ENCODE data around the gene AUP1. TPM values are rescaled to one million over a fixed set of nuclear protein-coding genes. Genes with fewer than 3 reads are reported as not detected.

The AUP1 gene
- total and polyA plus RNA-seq, 9 of the 15 experiments (the other 6 are each of a cell fraction or from before 2014, with no cell fraction given): 70.7 to 245 (median 165) TPM

DNA sequence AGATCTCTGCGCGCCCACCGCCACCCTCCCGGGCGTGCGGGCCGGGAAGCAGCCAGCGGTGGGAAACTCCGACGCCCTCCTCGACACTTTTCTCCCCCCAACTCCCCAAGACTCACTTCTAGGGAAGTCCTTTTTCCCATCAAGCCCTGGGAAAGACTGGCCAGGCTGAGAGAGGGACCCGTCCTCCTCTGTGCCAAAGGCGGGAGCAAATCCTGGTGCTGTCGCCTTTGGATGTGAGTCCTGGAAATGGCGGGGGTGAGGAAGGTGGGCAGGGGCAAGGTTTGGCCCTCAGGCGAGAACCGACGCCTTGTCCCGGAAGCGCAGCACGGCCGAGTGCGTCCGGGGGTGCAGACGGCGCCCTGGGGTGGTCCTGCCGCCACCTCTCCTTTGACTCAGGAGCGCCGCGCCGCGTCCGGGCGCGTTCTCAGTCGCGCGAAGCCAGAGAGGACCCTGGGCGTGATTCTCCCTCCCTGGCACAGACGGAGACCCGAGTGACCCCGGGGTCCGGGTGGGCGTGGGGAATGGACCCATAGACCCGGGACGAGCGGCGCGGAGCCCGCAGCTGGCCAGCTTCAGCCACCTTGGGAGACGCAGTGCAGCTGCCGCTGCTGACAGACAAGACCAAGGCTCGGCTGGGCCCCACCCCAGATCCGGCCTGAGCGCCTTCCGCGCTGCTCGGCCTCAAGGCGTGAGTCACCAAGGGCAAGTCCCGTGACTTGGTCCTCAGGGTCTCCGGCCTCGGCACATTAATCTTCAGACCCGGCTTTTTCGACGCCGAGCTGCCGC is 26.6 kb downstream of the AUP1 start (continued):
- TF ChIP-seq KDM4B (IDR thresholded peaks at IDR 0.05; ENCODE audit: borderline replicate concordance in 2 of 2, low read depth in 1 of 2): no peak; a peak in 1 of 4 replicates
- peak; percentile 67 for TF ChIP-seq BCOR (IDR thresholded peaks at IDR 0.05)
- no peak for TF ChIP-seq ZNF668 (CRISPR knock-in tag; IDR thresholded peaks at IDR 0.05)

DNA sequence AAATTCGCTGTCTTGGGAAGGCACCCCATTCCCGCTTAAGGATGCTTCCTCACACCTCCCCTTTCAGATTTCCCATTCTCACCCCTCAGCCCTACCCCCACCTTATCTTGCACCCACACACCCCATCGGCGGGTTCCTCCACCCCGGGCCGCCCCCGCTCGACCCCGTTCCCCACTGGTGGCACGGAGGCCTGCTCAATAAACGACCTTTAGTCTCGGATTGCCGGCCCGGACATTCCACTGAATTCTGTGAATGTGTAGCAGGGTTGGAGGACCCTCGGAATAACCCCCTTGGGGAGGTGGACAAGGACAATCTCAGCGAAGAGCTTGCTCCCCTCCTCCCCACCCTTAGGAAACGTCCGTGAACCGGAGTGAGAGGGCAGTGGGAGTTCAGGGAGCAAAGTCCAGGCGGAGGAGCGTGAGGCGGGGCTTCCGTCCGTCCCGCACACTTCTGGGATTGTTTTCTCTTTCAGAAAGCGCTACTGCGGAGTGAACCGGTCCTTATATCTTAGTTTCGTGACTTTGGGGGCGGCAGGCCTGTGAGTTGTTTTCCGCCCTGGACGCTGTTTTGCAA is 27.3 kb downstream of the AUP1 start:
- Histone ChIP-seq H3K4me1 (replicated peaks in 1 of 2; ENCODE audit: control insufficient read depth in 2 of 2, insufficient read depth in 2 of 2, low read length in 2 of 2) (peaks cover 29 to 70% of the 10 kb centered on the region in 2 experiments; a peak in 4 of 5 replicates), H3K27ac (ENCODE audit: extremely low read depth, low read depth, low read length) (peak overlapping the region; percentile 79), H4K20me1 (replicated peaks; ENCODE audit: control insufficient read depth, insufficient read depth, low read length) (no peaks in the 10 kb centered on the region), H3K4me2 (ENCODE audit: insufficient read depth, low read length) (peak overlapping the region; percentile 95), H3K9ac (ENCODE audit: insufficient read depth in 1 of 2, low read depth in 2 of 2, low read length in 2 of 2) (peak overlapping the region; percentile 87 to 94), H3K9me1 (ENCODE audit: control insufficient read depth, insufficient read depth, low read length) (no peaks in the 10 kb centered on the region), H3K9me3 (replicated peaks; ENCODE audit: control insufficient read depth, insufficient read depth, low read depth, low read length) (no peaks in the 10 kb centered on the region), H3K27me3 (ENCODE audit: control insufficient read depth in 2 of 2, insufficient read depth in 2 of 2, low read length in 2 of 2) (no peaks in the 10 kb centered on the region), H3K4me3 (peak overlapping the region; percentile 40), H3K36me3 (ENCODE audit: control insufficient read depth, insufficient read depth, low read length) (peaks cover 13% of the 10 kb centered on the region; the same call in 2 of the 3 replicates), H2AFZ (ENCODE audit: low read depth, low read length) (peak overlapping the region; percentile 97), H3K79me2 (ENCODE audit: control insufficient read depth, insufficient read depth, low read length) (peaks cover 46% of the 10 kb centered on the region)
- TSS peak; percentile 16 for BruUV-seq (replicated peaks)
- ChIA-PET CTCF (ENCODE audit: low intra/inter-chr PET ratio) (no interaction called here), POLR2A (interaction anchor here (0.6 to 2.4 kb wide), 5 partner anchors 7 to 29 kb away, joined by 3 to 13 read pairs (median 4); partner anchors contain the start of genes AUP1 and HTRA2)
- under 1% methylated on average over 22 of the region's 32 CpGs for WGBS (ENCODE audit: insufficient coverage, low coverage, missing lambda C conversion rate)
- FAIRE-seq (peak; percentile 74), DNase-seq (ENCODE audit: extremely low read depth in 1 of 4, low spot score in 3 of 4) (peak; percentile 52 to 72 (median 61)), ATAC-seq (peak; percentile 36)
- in situ Hi-C loops (cut with MboI) (no loop called here), intact Hi-C loops (cut with micrococcal nuclease) (loop anchor here (5.0 kb wide), 1 partner anchor 70 kb away; no protein-coding TSS in a partner anchor)
- TF ChIP-seq, protein P1, sequence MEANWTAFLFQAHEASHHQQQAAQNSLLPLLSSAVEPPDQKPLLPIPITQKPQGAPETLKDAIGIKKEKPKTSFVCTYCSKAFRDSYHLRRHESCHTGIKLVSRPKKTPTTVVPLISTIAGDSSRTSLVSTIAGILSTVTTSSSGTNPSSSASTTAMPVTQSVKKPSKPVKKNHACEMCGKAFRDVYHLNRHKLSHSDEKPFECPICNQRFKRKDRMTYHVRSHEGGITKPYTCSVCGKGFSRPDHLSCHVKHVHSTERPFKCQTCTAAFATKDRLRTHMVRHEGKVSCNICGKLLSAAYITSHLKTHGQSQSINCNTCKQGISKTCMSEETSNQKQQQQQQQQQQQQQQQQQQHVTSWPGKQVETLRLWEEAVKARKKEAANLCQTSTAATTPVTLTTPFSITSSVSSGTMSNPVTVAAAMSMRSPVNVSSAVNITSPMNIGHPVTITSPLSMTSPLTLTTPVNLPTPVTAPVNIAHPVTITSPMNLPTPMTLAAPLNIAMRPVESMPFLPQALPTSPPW (CRISPR knock-in tag; IDR thresholded peaks at IDR 0.05): peak; percentile 62
- TF ChIP-seq CBFA2T2 (conservative IDR thresholded peaks at IDR 0.05) (peak; percentile 50), ZNF589 (CRISPR knock-in tag; IDR thresholded peaks at IDR 0.05; ENCODE audit: low read depth) (0 out of 2 replicates have a peak, but pooled peaks have one; percentile 39), MTA2 (IDR thresholded peaks at IDR 0.05; ENCODE audit: low read depth) (0 out of 2 replicates have a peak, but pooled peaks have one; percentile 8), KAT7 (CRISPR knock-in tag; IDR thresholded peaks at IDR 0.05; ENCODE audit: borderline replicate concordance) (0 out of 2 replicates have a peak, but pooled peaks have one; percentile 4), NCOR1 (IDR thresholded peaks at IDR 0.05) (peak; percentile 63), CREB1 (IDR thresholded peaks at IDR 0.05) (0 out of 2 replicates have a peak, but pooled peaks have one; percentile 8), CREB1 (CRISPR knock-in tag; IDR thresholded peaks at IDR 0.05) (no peak), NR2C1 (IDR thresholded peaks at IDR 0.05) (peak; percentile 81), NR2C1 (tag; IDR thresholded peaks at IDR 0.05) (peak; percentile 87), ARID1B (IDR thresholded peaks at IDR 0.05) (peak; percentile 80), BDP1 (IDR thresholded peaks at IDR 0.05; ENCODE audit: insufficient read depth, insufficient read length) (no peak), BRD4 (IDR thresholded peaks at IDR 0.05) (0 out of 2 replicates have a peak, but pooled peaks have one; percentile 54), FOXM1 (IDR thresholded peaks at IDR 0.05; ENCODE audit: low read depth) (peak; percentile 8; the same call in 1 of the 2 replicates), FOXM1 (CRISPR knock-in tag; IDR thresholded peaks at IDR 0.05; ENCODE audit: low read depth) (no peak), CBFA2T3 (IDR thresholded peaks at IDR 0.05) (peak; percentile 73)
- TF ChIP-seq, protein P2, sequence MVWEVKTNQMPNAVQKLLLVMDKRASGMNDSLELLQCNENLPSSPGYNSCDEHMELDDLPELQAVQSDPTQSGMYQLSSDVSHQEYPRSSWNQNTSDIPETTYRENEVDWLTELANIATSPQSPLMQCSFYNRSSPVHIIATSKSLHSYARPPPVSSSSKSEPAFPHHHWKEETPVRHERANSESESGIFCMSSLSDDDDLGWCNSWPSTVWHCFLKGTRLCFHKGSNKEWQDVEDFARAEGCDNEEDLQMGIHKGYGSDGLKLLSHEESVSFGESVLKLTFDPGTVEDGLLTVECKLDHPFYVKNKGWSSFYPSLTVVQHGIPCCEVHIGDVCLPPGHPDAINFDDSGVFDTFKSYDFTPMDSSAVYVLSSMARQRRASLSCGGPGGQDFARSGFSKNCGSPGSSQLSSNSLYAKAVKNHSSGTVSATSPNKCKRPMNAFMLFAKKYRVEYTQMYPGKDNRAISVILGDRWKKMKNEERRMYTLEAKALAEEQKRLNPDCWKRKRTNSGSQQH (CRISPR knock-in tag; IDR thresholded peaks at IDR 0.05): no peak

All from K562 (cell line).